Measurements from ENCODE around the gene GIMAP7.

- no peak for TF ChIP-seq FOXK2 (IDR thresholded peaks at IDR 0.05)
- no peak for TF ChIP-seq CTBP1 (IDR thresholded peaks at IDR 0.05; ENCODE audit: borderline replicate concordance)
- TF ChIP-seq BHLHE40 (IDR thresholded peaks at IDR 0.05; ENCODE audit: borderline replicate concordance) = no peak
- TF ChIP-seq HDGF (IDR thresholded peaks at IDR 0.05; ENCODE audit: borderline replicate concordance) = no peak
- no peak for TF ChIP-seq LEF1 (IDR thresholded peaks at IDR 0.05; ENCODE audit: borderline replicate concordance)
- no peak for TF ChIP-seq NFRKB (IDR thresholded peaks at IDR 0.05)
- TF ChIP-seq FOXA1 (IDR thresholded peaks at IDR 0.05) = no peak
- TF ChIP-seq ARNT (IDR thresholded peaks at IDR 0.05) = no peak
Observed at GRCh38 chr7:150473902-150474301, 40.8 kb upstream of the GIMAP7 start.

All from HEK293T (cell line).